Adrenal gland (tissue), 19 donors: ENCODE data around the gene DBT. TPM values are rescaled to one million over a fixed set of nuclear protein-coding genes. Genes with fewer than 3 reads are reported as not detected.
"Not testable (repeated sequence)": the region's sequence is repeated elsewhere in the genome, so short reads cannot be mapped to it uniquely, and the experiment has no call there.

Source experiments
- DNase-seq, 7 donors: peaks; one replicate each; pipeline ENCODE4 v3.0.0-alpha.2; 2019 to 2020
- H3K27ac ChIP-seq, 5 donors: fragments of 200-600 bp; sonication (generic) in 4 of 5; 1 replicate in 3 of 5; 2 replicates in 2 of 5; pipeline versions ENCODE4 v1.5.1 to v1.8.0; 2016 to 2020; ENCODE audit warnings: mild to moderate bottlenecking in 1 of 5
- H3K27me3 ChIP-seq: fragments of 200-600 bp; 2 replicates; pipeline ENCODE4 v1.8.0; 2021
- H3K36me3 ChIP-seq, 2 donors: fragments of 200-600 bp; replicated peaks in 1 of 2; 1 replicate in 1 of 2; 2 replicates in 1 of 2; pipeline versions ENCODE4 v1.5.1 to v1.8.0; 2018 to 2022
- H3K4me1 ChIP-seq, 2 donors: fragments of 200-600 bp; replicated peaks in 1 of 2; 1 replicate in 1 of 2; 2 replicates in 1 of 2; pipeline versions ENCODE4 v1.5.1 to v1.8.0; 2018 to 2021
- H3K4me3 ChIP-seq, 4 donors: fragments of 200-600 bp; sonication (generic) in 3 of 4; one replicate each; pipeline ENCODE4 v1.5.1; 2016 to 2018
- H3K9me3 ChIP-seq, 3 donors: fragments of 200-600 bp; sonication (generic) in 1 of 3; replicated peaks in 1 of 3; 1 replicate in 2 of 3; 2 replicates in 1 of 3; pipeline versions ENCODE4 v1.5.1 to v1.8.0; 2016 to 2021
- CTCF ChIP-seq, 6 experiments: fragments of 450-650 bp in 4 of 6; fragments of 200-600 bp in 2 of 6; sonication (generic) in 1 of 6; IDR thresholded peaks; 1 replicate in 5 of 6; 2 replicates in 1 of 6; pipeline versions ENCODE4 v1.5.1 to v1.8.0; 2016 to 2021; ENCODE audit warnings: antibody characterized with exemption in 6 of 6, mild to moderate bottlenecking in 2 of 6, moderate library complexity in 1 of 6
- POLR2A ChIP-seq, 2 donors: fragments of 450-650 bp; IDR thresholded peaks; one replicate each; pipeline ENCODE4 v1.6.1; 2017; ENCODE audit warnings: antibody characterized with exemption in 2 of 2, mild to moderate bottlenecking in 2 of 2, moderate library complexity in 1 of 2
- WGBS, 4 donors: extraction: QIAGEN DNeasy Blood & Tissue Kit in 2 of 4; methylation state at CpG; one replicate each; pipeline versions ENCODE4 v1.1.5 to v1.1.7; 2013 to 2017; 5-methylcytosine and 5-hydroxymethylcytosine counted together
- intact Hi-C, 2 donors: fragments of 100-400 bp; cut with DNase I; formaldehyde crosslinking; loops; one replicate each; pipeline versions ENCODE4 v1.14.1 to v1.15.0; 2022 to 2023
- long read RNA-seq, 10 donors: library from polyadenylated mRNA in 3 of 10; unstranded in 2 of 10; stranded (forward) in 1 of 10; transcript quantifications; one replicate each; pipeline ENCODE4 v2.0.0 and lab custom pipeline, GENCODE V29; 2021 to 2026
- polyA plus RNA-seq, 3 donors: library from polyadenylated mRNA; stranded (reverse); fragments of 200-250 nt in 2 of 3; fragments of 350-450 nt in 1 of 3; fragmentation: Illumina TruSeq in 1 of 3; extraction: RNeasy Lipid Tissue Mini Kit (QIAGEN cat#74804) in 1 of 3; gene quantifications; one replicate each; pipeline ENCODE4 v1.2.3, GENCODE V29; 2013 to 2014
- total RNA-seq, 9 donors: library from RNA; depleted of rRNA in 4 of 9; stranded (reverse); fragments of >200 nt in 4 of 9; fragments of 120-200 nt in 1 of 9; fragmentation: NEBNext Ultra II Directional in 1 of 9; extraction: Animal tissue kit (Norgen Biotek cat#: 25700) in 1 of 9; gene quantifications; one replicate each; pipeline versions ENCODE4 v1.1.0 to v1.2.4, GENCODE V29; 2013 to 2023
- donor health status: healthy with polysubstance abuse.
- donor health status: Bipolar disorder and iron deficiency.
- donor health status: DM: yes; HTN: yes; CAD: no.
- donor health status: DM: no; HTN: no; CAD: no.
- donor health status: DM: no; HTN: no; CAD: no.
- donor health status: DM: yes; HTN: yes; CAD: no.

The DBT gene
- total RNA-seq (10 to 100 TPM in 8 of 9 donors, 1 to 10 TPM in 1; 9.8 to 44.9 (median 19.3) TPM), polyA plus RNA-seq (10 to 100 TPM in 1 of 3 donors, 1 to 10 TPM in 2; 3.1 to 26.7 (median 3.7) TPM)
- long read RNA-seq, donor 1, full-length matches to known transcripts = 6 of 6 reads
- long read RNA-seq, donor 1, partial matches to known transcripts = 0 of 6 reads
- long read RNA-seq, donor 1, other reads (novel, unspliced or antisense) = 0 of 6 reads
- long read RNA-seq, donor 2, full-length matches to known transcripts = 7 of 7 reads
- long read RNA-seq, donor 2, partial matches to known transcripts = 0 of 7 reads
- long read RNA-seq, donor 2, other reads (novel, unspliced or antisense) = 0 of 7 reads
- long read RNA-seq, donor 3, full-length matches to known transcripts = 8 of 8 reads
- long read RNA-seq, donor 3, partial matches to known transcripts = 0 of 8 reads
- long read RNA-seq, donor 3, other reads (novel, unspliced or antisense) = 0 of 8 reads
- long read RNA-seq, donor 4, full-length matches to known transcripts = 2 of 5 reads
- long read RNA-seq, donor 4, partial matches to known transcripts = 0 of 5 reads
- long read RNA-seq, donor 4, other reads (novel, unspliced or antisense) = 3 of 5 reads
- long read RNA-seq, donor 5, full-length matches to known transcripts = 22 of 36 reads
- long read RNA-seq, donor 5, partial matches to known transcripts = 5 of 36 reads
- long read RNA-seq, donor 5, other reads (novel, unspliced or antisense) = 9 of 36 reads
- long read RNA-seq, donor 6, full-length matches to known transcripts = 1 of 7 reads
- long read RNA-seq, donor 6, partial matches to known transcripts = 0 of 7 reads
- long read RNA-seq, donor 6, other reads (novel, unspliced or antisense) = 6 of 7 reads
- long read RNA-seq, donor 7, full-length matches to known transcripts = 4 of 4 reads
- long read RNA-seq, donor 7, partial matches to known transcripts = 0 of 4 reads
- long read RNA-seq, donor 7, other reads (novel, unspliced or antisense) = 0 of 4 reads
- long read RNA-seq, donor 8, full-length matches to known transcripts = 8 of 8 reads
- long read RNA-seq, donor 8, partial matches to known transcripts = 0 of 8 reads
- long read RNA-seq, donor 8, other reads (novel, unspliced or antisense) = 0 of 8 reads
- long read RNA-seq, donor 9, full-length matches to known transcripts = 5 of 5 reads
- long read RNA-seq, donor 9, partial matches to known transcripts = 0 of 5 reads
- long read RNA-seq, donor 9, other reads (novel, unspliced or antisense) = 0 of 5 reads
- long read RNA-seq, donor 10, full-length matches to known transcripts = 2 of 2 reads
- long read RNA-seq, donor 10, partial matches to known transcripts = 0 of 2 reads
- long read RNA-seq, donor 10, other reads (novel, unspliced or antisense) = 0 of 2 reads

- Histone ChIP-seq H3K4me1 (peaks cover 5 to 7% of the 10 kb centered on the region in 2 donors), H3K27me3 (no peaks in the 10 kb centered on the region), H3K27ac (peak within 1 kb of the TSS; percentile 47 to 92 (median 69)), H3K36me3 (no peaks in the 10 kb centered on the region), H3K9me3 (no peaks in the 10 kb centered on the region), H3K4me3 (peak within 1 kb of the TSS; percentile 46 to 88 (median 81))
- TF ChIP-seq CTCF (IDR thresholded peaks at IDR 0.05) (no peak), POLR2A (IDR thresholded peaks at IDR 0.05) (peak; percentile 63 to 92)
- intact Hi-C loops = no loop called here
- WGBS, 4 donors = 0 to 1% (median 1%) methylated on average over 27 to 31 of the region's 31 CpGs
- peak; percentile 93 to 98 (median 96) for DNase-seq
These were observed at the start of gene DBT for GRCh38 chr1:100249537-100250257. Gene DBT, minus strand, starts transcription at chr1:100249834. Its CDS starts 14 bp downstream, at chr1:100249820.

- intact Hi-C loops = no loop called here
- no peaks in the 10 kb centered on the region for H3K4me1 ChIP-seq
- H3K4me3 ChIP-seq = no peak overlapping the region
- peaks cover 0 to 5% of the 10 kb centered on the region in 2 donors for H3K36me3 ChIP-seq
- TF ChIP-seq CTCF (IDR thresholded peaks at IDR 0.05) = no peak
- no peak for TF ChIP-seq POLR2A (IDR thresholded peaks at IDR 0.05)
- H3K27ac ChIP-seq = no peak overlapping the region
- no peak for DNase-seq
- WGBS, 4 donors = 81 to 90% (median 85%) methylated on average over 4 of the region's 4 CpGs
- H3K27me3 ChIP-seq = no peaks in the 10 kb centered on the region
- no peaks in the 10 kb centered on the region for H3K9me3 ChIP-seq
These were observed 48.9 kb upstream of the DBT start for GRCh38 chr1:100298512-100298911.

- peaks cover 0 to 14% of the 10 kb centered on the region in 2 donors for H3K36me3 ChIP-seq
- H3K27me3 ChIP-seq, intact Hi-C loops, DNase-seq, H3K4me3 ChIP-seq, H3K9me3 ChIP-seq, H3K27ac ChIP-seq, H3K4me1 ChIP-seq: not testable (repeated sequence)
These were observed 47.4 kb upstream of the DBT start for GRCh38 chr1:100296997-100297396.

- no peaks in the 10 kb centered on the region for H3K27me3 ChIP-seq
- H3K9me3 ChIP-seq = no peaks in the 10 kb centered on the region
- H3K27ac ChIP-seq = no peak overlapping the region
- TF ChIP-seq POLR2A (IDR thresholded peaks at IDR 0.05) (no peak), CTCF (IDR thresholded peaks at IDR 0.05) (no peak)
- intact Hi-C loops = no loop called here
- 91 to 99% (median 94%) methylated on average over 8 of the region's 8 CpGs for WGBS, 4 donors
- peaks cover 0 to 22% of the 10 kb centered on the region in 2 donors for H3K36me3 ChIP-seq
- H3K4me1 ChIP-seq = no peaks in the 10 kb centered on the region
- no peak for DNase-seq
- no peak overlapping the region for H3K4me3 ChIP-seq
These were observed 46.5 kb upstream of the DBT start for GRCh38 chr1:100296140-100296539.
